HUES48 (cell line): ENCODE measurements around the gene GALT.
A peak's percentile ranks its signal among the peaks of the same experiment; 100 is the strongest.

Experiments
- H3K27ac ChIP-seq: one replicate; pipeline ENCODE4 v1.7.0; 2013; ENCODE audit warnings: low read depth, low read length, inconsistent platforms
- H3K27me3 ChIP-seq: 2 replicates; pipeline ENCODE4 v1.6.1; 2013; ENCODE audit warnings: mild to moderate bottlenecking, low read length; ENCODE audit not compliant: control insufficient read depth, insufficient read depth
- H3K36me3 ChIP-seq: 2 replicates; pipeline ENCODE4 v1.6.1; 2013; ENCODE audit warnings: low read length; ENCODE audit not compliant: control insufficient read depth, insufficient read depth
- H3K4me1 ChIP-seq: 2 replicates; pipeline ENCODE4 v1.6.1; 2013; ENCODE audit warnings: mild to moderate bottlenecking, low read length; ENCODE audit not compliant: control insufficient read depth, insufficient read depth
- H3K4me3 ChIP-seq: 2 replicates; pipeline ENCODE4 v1.5.1; 2013; ENCODE audit warnings: mild to moderate bottlenecking, low read depth, low read length
- H3K9ac ChIP-seq: 2 replicates; pipeline ENCODE4 v1.6.1; 2013; ENCODE audit warnings: mild to moderate bottlenecking, low read depth, low read length, moderate library complexity
- H3K9me3 ChIP-seq: 2 replicates; pipeline ENCODE4 v1.6.1; 2013; ENCODE audit warnings: low read length; ENCODE audit not compliant: control insufficient read depth, insufficient read depth

The GALT gene

GRCh38 chr9:34653151-34654072 lies 6.9 kb downstream of the GALT start:
- Histone ChIP-seq H3K9me3 (no peaks in the 10 kb centered on the region), H3K27ac (no peak overlapping the region), H3K4me3 (no peak overlapping the region), H3K36me3 (peaks cover 17% of the 10 kb centered on the region), H3K27me3 (no peaks in the 10 kb centered on the region), H3K9ac (no peak overlapping the region), H3K4me1 (peaks cover 18% of the 10 kb centered on the region)

GRCh38 chr9:34654323-34655051 lies 8.0 kb downstream of the GALT start:
- Histone ChIP-seq H3K9me3 (no peaks in the 10 kb centered on the region), H3K27ac (no peak overlapping the region), H3K36me3 (peaks cover 6% of the 10 kb centered on the region), H3K4me1 (peaks cover 18% of the 10 kb centered on the region), H3K27me3 (no peaks in the 10 kb centered on the region), H3K9ac (no peak overlapping the region), H3K4me3 (no peak overlapping the region)

GRCh38 chr9:34655394-34655793 lies 8.9 kb downstream of the GALT start:
- Histone ChIP-seq H3K4me1 (peaks cover 18% of the 10 kb centered on the region), H3K27me3 (no peaks in the 10 kb centered on the region), H3K36me3 (no peaks in the 10 kb centered on the region; the same call in 1 of the 2 replicates), H3K4me3 (no peak overlapping the region), H3K27ac (no peak overlapping the region), H3K9ac (no peak overlapping the region), H3K9me3 (no peaks in the 10 kb centered on the region)

GRCh38 chr9:34656992-34657391 lies 10.5 kb downstream of the GALT start:
- Histone ChIP-seq H3K4me3 (no peak overlapping the region), H3K9ac (no peak overlapping the region), H3K36me3 (no peaks in the 10 kb centered on the region), H3K27me3 (no peaks in the 10 kb centered on the region), H3K9me3 (no peaks in the 10 kb centered on the region), H3K4me1 (peaks cover 18% of the 10 kb centered on the region), H3K27ac (no peak overlapping the region)

GRCh38 chr9:34658461-34658860 lies 12.0 kb downstream of the GALT start:
- Histone ChIP-seq H3K27ac (no peak overlapping the region), H3K9me3 (no peaks in the 10 kb centered on the region), H3K4me1 (peaks cover 4% of the 10 kb centered on the region; the same call in 1 of the 2 replicates), H3K27me3 (no peaks in the 10 kb centered on the region), H3K9ac (no peak overlapping the region), H3K36me3 (no peaks in the 10 kb centered on the region), H3K4me3 (no peak overlapping the region)

- no peaks in the 10 kb centered on the region for H3K9me3 ChIP-seq
- H3K27ac ChIP-seq, result no peak overlapping the region
- no peaks in the 10 kb centered on the region for H3K36me3 ChIP-seq
- H3K4me1 ChIP-seq, result peaks cover 6% of the 10 kb centered on the region; the same call in 1 of the 2 replicates
- no peaks in the 10 kb centered on the region; the same call in 1 of the 2 replicates for H3K27me3 ChIP-seq
- no peak overlapping the region for H3K4me3 ChIP-seq
- no peak overlapping the region for H3K9ac ChIP-seq
Measured at GRCh38 chr9:34659592-34660253, 13.2 kb downstream of the GALT start.

- no peak within 1 kb of the TSS for H3K27ac ChIP-seq
- H3K4me1 ChIP-seq, result peaks cover 6% of the 10 kb centered on the region; the same call in 1 of the 2 replicates
- H3K9ac ChIP-seq, result no peak within 1 kb of the TSS
- H3K4me3 ChIP-seq, result no peak within 1 kb of the TSS
- no peaks in the 10 kb centered on the region; the same call in 1 of the 2 replicates for H3K27me3 ChIP-seq
- no peaks in the 10 kb centered on the region for H3K9me3 ChIP-seq
- H3K36me3 ChIP-seq, result no peaks in the 10 kb centered on the region
Measured at GRCh38 chr9:34662526-34663302, 16.2 kb downstream of the GALT start, which contains the start of gene CCL27. Gene CCL27 (minus strand): TSS chr9:34662657. CDS start chr9:34662633, 24 bp downstream.

GRCh38 chr9:34663303-34663605 lies 16.8 kb downstream of the GALT start:
- Histone ChIP-seq H3K36me3 (0 out of 2 replicates have a peak, but pooled peaks cover 4% of the 10 kb centered on the region), H3K9ac (no peak overlapping the region), H3K4me1 (peaks cover 6% of the 10 kb centered on the region; the same call in 1 of the 2 replicates), H3K4me3 (no peak overlapping the region), H3K27me3 (no peaks in the 10 kb centered on the region; the same call in 1 of the 2 replicates), H3K9me3 (no peaks in the 10 kb centered on the region), H3K27ac (no peak overlapping the region)

- Histone ChIP-seq H3K4me1 (peaks cover 6% of the 10 kb centered on the region; the same call in 1 of the 2 replicates), H3K9ac (no peak overlapping the region), H3K27me3 (no peaks in the 10 kb centered on the region; the same call in 1 of the 2 replicates), H3K4me3 (peak overlapping the region; percentile 76), H3K36me3 (0 out of 2 replicates have a peak, but pooled peaks cover 5% of the 10 kb centered on the region), H3K9me3 (no peaks in the 10 kb centered on the region), H3K27ac (peak overlapping the region; percentile 45)
Measured at GRCh38 chr9:34664281-34665066, 18.0 kb downstream of the GALT start.
